HepG2 (cell line): ENCODE data around the gene DCDC1. TPM values are rescaled to one million over a fixed set of nuclear protein-coding genes. Genes with fewer than 3 reads are reported as not detected.
A peak's percentile ranks its signal among the peaks of the same experiment; 100 is the strongest.

Source experiments
- ATAC-seq: fragments of 200-7000 bp; cut with Tn5 transposase; 3 replicates; pipeline ENCODE4 v1.9.1; 2020; ENCODE audit warnings: mild to moderate bottlenecking, moderate library complexity
- BruUV-seq: library from RNA; stranded (reverse); fragments of 400-500 nt; replicated peaks from 2 replicates; lab custom pipeline; 2021; lab: Mats Ljungman, UMichigan
- CTCF ChIA-PET: fragments of 300-600 bp; formaldehyde crosslinking; extraction: SDS; loops from one replicate; lab custom pipeline; 2021; ENCODE audit warnings: low total read pairs, inconsistent platforms, low intra/inter-chr PET ratio; lab: Yijun Ruan, JAX
- POLR2A ChIA-PET: fragments of 350-600 bp; sonication (Branson Sonifier 250); formaldehyde crosslinking; loops from one replicate; lab custom pipeline; 2020; ENCODE audit warnings: antibody characterized with exemption, inconsistent platforms; lab: Yijun Ruan, JAX
- DNase-seq: peaks from one replicate; pipeline ENCODE4 v3.0.0-alpha.2; 2015; ENCODE audit warnings: low spot score
- FAIRE-seq: peaks from 3 replicates; lab custom pipeline; 2011; peaks lifted over from hg19 to GRCh38; lab: Jason Lieb, UNC
- H2AFZ ChIP-seq: one replicate; pipeline ENCODE4 v1.6.1; 2011; ENCODE audit warnings: low read length, inconsistent platforms
- H3K27ac ChIP-seq: fragments of 300-600 bp; 3 replicates; pipeline ENCODE4 v1.8.0; 2011; ENCODE audit warnings: mixed run types, mild to moderate bottlenecking, mixed read lengths, low read length, inconsistent platforms; ENCODE audit not compliant: insufficient read depth; ENCODE audit errors: extremely low read length
- H3K27me3 ChIP-seq, 2 experiments: fragments of 200-600 bp in 1 of 2; 2 replicates in 1 of 2; 3 replicates in 1 of 2; pipeline versions ENCODE4 v1.6.0 to v1.8.0; 2011; ENCODE audit warnings: low read length in 2 of 2, mild to moderate bottlenecking in 2 of 2, moderate library complexity in 2 of 2, inconsistent platforms in 1 of 2; ENCODE audit not compliant: insufficient read depth in 2 of 2, control insufficient read depth in 1 of 2
- H3K36me3 ChIP-seq, 2 experiments: fragments of 200-600 bp in 1 of 2; replicated peaks in 1 of 2; 2 replicates in 1 of 2; 3 replicates in 1 of 2; pipeline versions ENCODE4 v1.5.1 to v1.8.0; 2011; ENCODE audit warnings: low read length in 2 of 2, inconsistent platforms in 1 of 2; ENCODE audit not compliant: insufficient read depth in 2 of 2, control insufficient read depth in 1 of 2
- H3K4me1 ChIP-seq: 2 replicates; pipeline ENCODE4 v1.5.1; 2012; ENCODE audit warnings: low read length, inconsistent platforms; ENCODE audit not compliant: insufficient read depth
- H3K4me2 ChIP-seq: 2 replicates; pipeline ENCODE4 v1.6.0; 2011; ENCODE audit warnings: low read depth, low read length, inconsistent platforms
- H3K4me3 ChIP-seq, 3 experiments: fragments of 200-600 bp in 1 of 3; sonication (generic), shearing (Covaris generic) in 1 of 3; replicated peaks in 1 of 3; 2 replicates each; pipeline ENCODE4 v1.5.1; 2011 to 2016; ENCODE audit warnings: low read length in 3 of 3, inconsistent platforms in 2 of 3, low read depth in 2 of 3, mild to moderate bottlenecking in 2 of 3, control low read depth in 1 of 3, mixed read lengths in 1 of 3; ENCODE audit not compliant: insufficient read depth in 1 of 3
- H3K79me2 ChIP-seq: one replicate; pipeline ENCODE4 v1.6.1; 2011; ENCODE audit warnings: low read length, inconsistent platforms; ENCODE audit not compliant: insufficient read depth
- H3K9ac ChIP-seq: 2 replicates; pipeline ENCODE4 v1.6.0; 2011; ENCODE audit warnings: mild to moderate bottlenecking, low read depth, low read length, inconsistent platforms; ENCODE audit not compliant: insufficient read depth
- H3K9me3 ChIP-seq: 2 replicates; pipeline ENCODE4 v1.5.1; 2012; ENCODE audit warnings: mild to moderate bottlenecking, low read length
- H4K20me1 ChIP-seq: 2 replicates; pipeline ENCODE4 v1.6.0; 2011; ENCODE audit warnings: inconsistent platforms, mild to moderate bottlenecking, low read length, moderate library complexity; ENCODE audit not compliant: insufficient read depth
- ONECUT2 ChIP-seq: sonication (generic); formaldehyde crosslinking; IDR thresholded peaks from 2 replicates; pipeline ENCODE4 v1.4.0; 2020; ENCODE audit warnings: missing genetic modification reagents
- RORA ChIP-seq: sonication (generic); formaldehyde crosslinking; IDR thresholded peaks from 2 replicates; pipeline ENCODE4 v1.5.0; 2020; ENCODE audit warnings: mild to moderate bottlenecking, missing genetic modification reagents, moderate library complexity
- SOX13 ChIP-seq, 3 experiments: fragments of 450-650 bp in 1 of 3; sonication (generic) in 1 of 3; formaldehyde crosslinking in 1 of 3; IDR thresholded peaks in 2 of 3; conservative IDR thresholded peaks in 1 of 3; 2 replicates each; pipeline versions ENCODE4 v1.5.0 to v1.6.1; 2016 to 2020; ENCODE audit warnings: antibody characterized with exemption in 1 of 3, mild to moderate bottlenecking in 1 of 3, missing compliant biosample characterization in 1 of 3, missing genetic modification reagents in 1 of 3, moderate library complexity in 1 of 3
- SOX5 ChIP-seq: IDR thresholded peaks from 2 replicates; pipeline ENCODE4 v1.6.1; 2016; ENCODE audit warnings: borderline replicate concordance
- ZNF557 ChIP-seq: sonication (generic); formaldehyde crosslinking; IDR thresholded peaks from 2 replicates; pipeline ENCODE4 v1.4.0; 2020; ENCODE audit warnings: missing genetic modification reagents
- WGBS: methylation state at CpG from one replicate; pipeline ENCODE4 v1.1.6; 2017; ENCODE audit warnings: low lambda C conversion rate; 5-methylcytosine and 5-hydroxymethylcytosine counted together
- in situ Hi-C: cut with HindIII; loops from 2 replicates; pipeline ENCODE4 v1.10.0; 2017; ENCODE audit warnings: low pct_unique_long_range_greater_than_20kb; ENCODE audit not compliant: extremely low pct_ligation_motif_present
- intact Hi-C: fragments of 100-400 bp; cut with micrococcal nuclease; formaldehyde crosslinking; loops from one replicate; pipeline ENCODE4 v1.10.0; 2022; ENCODE audit not compliant: unreplicated experiment
- polyA plus RNA-seq, 8 experiments: library from polyadenylated mRNA; depleted of rRNA in 3 of 8; stranded (reverse) in 7 of 8; unstranded in 1 of 8; fragments of >200 nt; fragmentation: Illumina TruSeq in 4 of 8; extraction: Trizol in 4 of 8; gene quantifications; 2 replicates each; pipeline versions ENCODE4 v1.2.1 to v1.2.3, GENCODE V29; 2011 to 2016; ENCODE audit warnings: low read depth in 4 of 8, missing spikeins in 1 of 8, mixed read lengths in 1 of 8; ENCODE audit not compliant: insufficient read depth in 1 of 8
- total RNA-seq, 5 experiments: library from RNA; depleted of rRNA; stranded (reverse); fragments of >200 nt; fragmentation: Illumina TruSeq; extraction: Trizol; gene quantifications; 2 replicates each; pipeline ENCODE4 v1.2.3, GENCODE V29; 2016; ENCODE audit warnings: low read depth in 1 of 5
- TF ChIP-seq, protein P1 (sequence below): sonication (generic); formaldehyde crosslinking; IDR thresholded peaks from 2 replicates; pipeline ENCODE4 v1.4.0; 2020; ENCODE audit warnings: missing genetic modification reagents, borderline replicate concordance

The DCDC1 gene
- total and polyA plus RNA-seq, 2 of the 13 experiments (the other 11 are each of a cell fraction or from before 2014, with no cell fraction given): 0.12 to 0.27 TPM

DNA sequence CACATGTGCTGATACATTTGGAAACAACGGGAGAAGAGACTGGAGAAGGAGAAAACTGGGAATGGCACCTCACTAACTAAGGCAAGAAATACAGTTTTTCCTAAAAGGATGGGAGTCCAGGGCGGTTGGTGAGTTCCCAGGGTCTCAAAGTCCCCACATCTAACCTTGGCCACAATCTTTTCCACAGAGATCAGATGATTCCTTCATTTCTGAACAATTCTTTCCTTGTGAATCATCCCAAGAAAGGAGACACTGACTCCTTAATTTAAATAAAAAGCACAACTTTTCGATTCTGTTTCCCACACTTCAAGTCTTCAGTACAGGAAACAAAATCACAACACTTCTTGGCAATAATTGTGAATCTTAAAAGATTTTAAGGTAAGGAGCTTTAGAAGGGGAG lies 384.7 kb downstream of the DCDC1 start (continued):
- TF ChIP-seq, protein P1, sequence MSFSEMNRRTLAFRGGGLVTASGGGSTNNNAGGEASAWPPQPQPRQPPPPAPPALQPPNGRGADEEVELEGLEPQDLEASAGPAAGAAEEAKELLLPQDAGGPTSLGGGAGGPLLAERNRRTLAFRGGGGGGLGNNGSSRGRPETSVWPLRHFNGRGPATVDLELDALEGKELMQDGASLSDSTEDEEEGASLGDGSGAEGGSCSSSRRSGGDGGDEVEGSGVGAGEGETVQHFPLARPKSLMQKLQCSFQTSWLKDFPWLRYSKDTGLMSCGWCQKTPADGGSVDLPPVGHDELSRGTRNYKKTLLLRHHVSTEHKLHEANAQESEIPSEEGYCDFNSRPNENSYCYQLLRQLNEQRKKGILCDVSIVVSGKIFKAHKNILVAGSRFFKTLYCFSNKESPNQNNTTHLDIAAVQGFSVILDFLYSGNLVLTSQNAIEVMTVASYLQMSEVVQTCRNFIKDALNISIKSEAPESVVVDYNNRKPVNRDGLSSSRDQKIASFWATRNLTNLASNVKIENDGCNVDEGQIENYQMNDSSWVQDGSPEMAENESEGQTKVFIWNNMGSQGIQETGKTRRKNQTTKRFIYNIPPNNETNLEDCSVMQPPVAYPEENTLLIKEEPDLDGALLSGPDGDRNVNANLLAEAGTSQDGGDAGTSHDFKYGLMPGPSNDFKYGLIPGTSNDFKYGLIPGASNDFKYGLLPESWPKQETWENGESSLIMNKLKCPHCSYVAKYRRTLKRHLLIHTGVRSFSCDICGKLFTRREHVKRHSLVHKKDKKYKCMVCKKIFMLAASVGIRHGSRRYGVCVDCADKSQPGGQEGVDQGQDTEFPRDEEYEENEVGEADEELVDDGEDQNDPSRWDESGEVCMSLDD (CRISPR knock-in tag): no peak
- no peak for TF ChIP-seq ZNF557 (CRISPR knock-in tag)
- no peak for TF ChIP-seq RORA

DNA sequence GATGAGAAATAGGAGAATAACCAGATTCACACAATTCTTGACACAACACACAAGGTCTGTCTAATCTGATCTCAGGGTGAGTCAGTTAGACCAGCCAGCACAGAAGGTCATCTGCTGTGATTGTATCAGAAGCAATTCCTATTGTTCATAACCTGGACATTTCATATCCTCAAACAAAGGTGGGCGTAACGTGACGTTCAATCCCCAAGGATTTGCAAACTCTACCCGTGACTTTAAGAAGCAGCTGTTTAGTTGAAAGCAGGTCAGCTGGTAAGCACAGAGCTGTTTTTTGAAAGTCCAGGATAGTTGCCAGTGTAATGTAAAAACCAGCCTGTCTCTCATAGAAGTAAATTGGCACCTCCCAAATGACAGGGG lies 385.1 kb downstream of the DCDC1 start:
- H3K9ac ChIP-seq: no peak overlapping the region
- H3K4me1 ChIP-seq: peaks cover 20% of the 10 kb centered on the region
- no peak overlapping the region for H3K27ac ChIP-seq
- no peak overlapping the region for H3K4me2 ChIP-seq
- no peaks in the 10 kb centered on the region for H3K9me3 ChIP-seq
- 48% methylated on average over 4 of the region's 4 CpGs for WGBS
- H3K4me3 ChIP-seq: no peak overlapping the region
- ATAC-seq (peak; percentile 50), DNase-seq (peak; percentile 21), FAIRE-seq (no peak)
- BruUV-seq: no TSS peak
- ChIA-PET POLR2A (no interaction called here), CTCF (no interaction called here)
- intact Hi-C loops (no loop called here), in situ Hi-C loops (no loop called here)
- H2AFZ ChIP-seq: no peak overlapping the region
- H4K20me1 ChIP-seq: no peaks in the 10 kb centered on the region
- H3K36me3 ChIP-seq: no peaks in the 10 kb centered on the region
- no peaks in the 10 kb centered on the region for H3K27me3 ChIP-seq
- no peaks in the 10 kb centered on the region for H3K79me2 ChIP-seq
- no peak for TF ChIP-seq SOX13 (IDR thresholded peaks at IDR 0.05)
- TF ChIP-seq SOX13 (CRISPR knock-in tag; conservative IDR thresholded peaks at IDR 0.05 in 1 of 2, IDR thresholded peaks at IDR 0.05 in 1 of 2): peak in 1 of 2 experiments; percentile 60; a peak in 2 of 4 replicates
- TF ChIP-seq SOX5 (CRISPR knock-in tag): peak; percentile 11; the same call in 1 of the 2 replicates
- TF ChIP-seq ONECUT2 (CRISPR knock-in tag): no peak
